HepG2 (cell line): Measurements from ENCODE around the gene ADAM8.

ENCODE experiments used
- ARNTL ChIP-seq: sonication (generic); formaldehyde crosslinking; IDR thresholded peaks from 2 replicates; pipeline ENCODE4 v1.4.0; 2020; ENCODE audit warnings: mild to moderate bottlenecking, missing genetic modification reagents
- DMTF1 ChIP-seq: sonication (generic); formaldehyde crosslinking; IDR thresholded peaks from 2 replicates; pipeline ENCODE4 v1.4.0; 2020; ENCODE audit warnings: mild to moderate bottlenecking, missing genetic modification reagents
- EZH2 ChIP-seq: conservative IDR thresholded peaks from 2 replicates; pipeline ENCODE4 v1.6.1; 2012; ENCODE audit warnings: mild to moderate bottlenecking, low read depth, low read length, moderate library complexity
- FOSL2 ChIP-seq: sonication (generic); formaldehyde crosslinking; IDR thresholded peaks from 2 replicates; pipeline ENCODE4 v1.4.0; 2020; ENCODE audit warnings: missing genetic modification reagents
- HCFC1 ChIP-seq: fragments of 150-350 bp; IDR thresholded peaks from 2 replicates; pipeline ENCODE4 v1.6.1; 2014; ENCODE audit warnings: low read depth, low read length
- HINFP ChIP-seq: sonication (generic); formaldehyde crosslinking; IDR thresholded peaks from 2 replicates; pipeline ENCODE4 v1.4.0; 2020; ENCODE audit warnings: low read depth, mild to moderate bottlenecking, missing genetic modification reagents
- KDM1A ChIP-seq: IDR thresholded peaks from 2 replicates; pipeline ENCODE4 v1.6.1; 2016; ENCODE audit warnings: missing compliant biosample characterization
- NFRKB ChIP-seq: fragments of 450-650 bp; IDR thresholded peaks from 2 replicates; pipeline ENCODE4 v1.6.1; 2017
- PBX2 ChIP-seq: IDR thresholded peaks from 2 replicates; pipeline ENCODE4 v1.6.1; 2016; ENCODE audit warnings: control low read depth
- POLR2A ChIP-seq, 2 experiments: IDR thresholded peaks; 2 replicates each; pipeline ENCODE4 v1.6.1; 2011; ENCODE audit warnings: low read depth in 2 of 2, low read length in 2 of 2, mild to moderate bottlenecking in 1 of 2, moderate library complexity in 1 of 2; ENCODE audit not compliant: insufficient read depth in 1 of 2
- SYNCRIP ChIP-seq: fragments of 200-400 bp; formaldehyde crosslinking; IDR thresholded peaks from 2 replicates; pipeline ENCODE4 v1.6.1; 2018; ENCODE audit warnings: mild to moderate bottlenecking, low read depth, low read length; ENCODE audit not compliant: insufficient read depth
- TCF7 ChIP-seq: sonication (generic); IDR thresholded peaks from 2 replicates; pipeline ENCODE4 v1.6.1; 2016; ENCODE audit warnings: antibody characterized with exemption, low read depth
- ZNF740 ChIP-seq: sonication (generic); formaldehyde crosslinking; IDR thresholded peaks from 2 replicates; pipeline ENCODE4 v1.4.0; 2020; ENCODE audit warnings: missing genetic modification reagents

- TF ChIP-seq PBX2 (CRISPR knock-in tag) (no peak), POLR2A (IDR thresholded peaks at IDR 0.05; ENCODE audit: insufficient read depth in 1 of 2, low read depth in 2 of 2, low read length in 2 of 2) (no peak), KDM1A (CRISPR knock-in tag) (no peak), ARNTL (CRISPR knock-in tag) (no peak), FOSL2 (CRISPR knock-in tag) (no peak), DMTF1 (CRISPR knock-in tag) (no peak), EZH2 (no peak), HCFC1 (no peak), TCF7 (no peak), HINFP (CRISPR knock-in tag) (no peak), NFRKB (no peak), SYNCRIP (no peak), ZNF740 (no peak)
These were observed 22.6 kb upstream of the ADAM8 start for GRCh38 chr10:133299224-133299623.
